PFSK-1 (cell line): ENCODE results near the gene SAMD11.

Experiments used
- FOXP2 ChIP-seq: optimal IDR thresholded peaks from 2 replicates; pipeline ENCODE3; 2011; ENCODE audit warnings: borderline replicate concordance, control low read depth, inconsistent platforms; ENCODE audit not compliant: insufficient read depth; ENCODE audit errors: extremely low read length, extremely low read depth
- POLR2AphosphoS5 ChIP-seq: IDR thresholded peaks from 2 replicates; pipeline ENCODE4 v1.6.1; 2012; ENCODE audit warnings: low read depth, mild to moderate bottlenecking, control low read depth, low read length, moderate library complexity
- REST ChIP-seq, 2 experiments: IDR thresholded peaks; 2 replicates each; pipeline versions ENCODE4 v1.6.1 to v1.8.0; 2011 to 2012; ENCODE audit warnings: low read depth in 2 of 2, low read length in 2 of 2, control low read depth in 1 of 2, inconsistent platforms in 1 of 2, mild to moderate bottlenecking in 1 of 2, moderate library complexity in 1 of 2; ENCODE audit not compliant: insufficient read depth in 1 of 2
- SIN3A ChIP-seq: IDR thresholded peaks from 2 replicates; pipeline ENCODE4 v1.6.1; 2012; ENCODE audit warnings: mild to moderate bottlenecking, low read length, moderate library complexity, borderline replicate concordance; ENCODE audit not compliant: insufficient read depth
- TAF1 ChIP-seq: IDR thresholded peaks from 2 replicates; pipeline ENCODE4 v1.6.1; 2012; ENCODE audit warnings: low read length, control low read depth, borderline replicate concordance; ENCODE audit not compliant: insufficient read depth

- no peak for TF ChIP-seq POLR2AphosphoS5
- TF ChIP-seq SIN3A: no peak
- TF ChIP-seq REST (IDR thresholded peaks at IDR 0.05; ENCODE audit: insufficient read depth in 1 of 2, low read depth in 2 of 2, low read length in 2 of 2): no peak
- TF ChIP-seq TAF1: no peak
- no peak for TF ChIP-seq FOXP2
Observed at GRCh38 chr1:920010-920409, 3.7 kb upstream of the SAMD11 start.
